Spleen (tissue), 11 donors: ENCODE results near the gene CLHC1. TPM values are rescaled to one million over a fixed set of nuclear protein-coding genes. Genes with fewer than 3 reads are reported as not detected.
"Not testable (repeated sequence)": the region's sequence is repeated elsewhere in the genome, so short reads cannot be mapped to it uniquely, and the experiment has no call there.

Source experiments
- DNase-seq: peaks from one replicate; pipeline ENCODE4 v3.0.0-alpha.2; 2020
- H3K27ac ChIP-seq, 8 donors: fragments of 200-600 bp; sonication (generic) in 7 of 8; 1 replicate in 4 of 8; 2 replicates in 4 of 8; pipeline versions ENCODE4 v1.5.0 to v1.8.0; 2016 to 2021; ENCODE audit warnings: inconsistent platforms in 4 of 8, mild to moderate bottlenecking in 4 of 8, moderate library complexity in 1 of 8
- H3K27me3 ChIP-seq, 7 donors: fragments of 200-600 bp; sonication (generic) in 6 of 7; replicated peaks in 1 of 7; 1 replicate in 4 of 7; 2 replicates in 3 of 7; pipeline versions ENCODE4 v1.5.0 to v1.8.0; 2016 to 2021; ENCODE audit warnings: inconsistent platforms in 3 of 7, mild to moderate bottlenecking in 1 of 7
- H3K36me3 ChIP-seq, 6 donors: fragments of 200-600 bp; sonication (generic) in 5 of 6; 1 replicate in 4 of 6; 2 replicates in 2 of 6; pipeline versions ENCODE4 v1.5.0 to v1.8.0; 2016 to 2021; ENCODE audit warnings: inconsistent platforms in 2 of 6
- H3K4me1 ChIP-seq, 6 donors: fragments of 200-600 bp; sonication (generic) in 5 of 6; 1 replicate in 3 of 6; 2 replicates in 3 of 6; pipeline versions ENCODE4 v1.5.0 to v1.8.0; 2016 to 2021; ENCODE audit warnings: inconsistent platforms in 3 of 6
- H3K4me3 ChIP-seq, 8 donors: fragments of 200-600 bp; sonication (generic) in 7 of 8; 1 replicate in 4 of 8; 2 replicates in 4 of 8; pipeline versions ENCODE4 v1.5.0 to v1.8.0; 2016 to 2021; ENCODE audit warnings: inconsistent platforms in 4 of 8, mild to moderate bottlenecking in 4 of 8, moderate library complexity in 2 of 8
- H3K9me3 ChIP-seq, 8 donors: fragments of 200-600 bp; sonication (generic) in 7 of 8; 1 replicate in 4 of 8; 2 replicates in 4 of 8; pipeline versions ENCODE4 v1.5.0 to v1.8.0; 2016 to 2021; ENCODE audit warnings: inconsistent platforms in 4 of 8
- POLR2A ChIP-seq, 3 donors: fragments of 450-650 bp; IDR thresholded peaks; one replicate each; pipeline ENCODE4 v1.5.1; 2017; ENCODE audit warnings: antibody characterized with exemption in 3 of 3, mild to moderate bottlenecking in 1 of 3
- POLR2AphosphoS5 ChIP-seq, 3 donors: sonication (generic); formaldehyde crosslinking; IDR thresholded peaks; one replicate each; pipeline ENCODE4 v1.5.1; 2017; ENCODE audit warnings: antibody characterized with exemption in 3 of 3
- WGBS, 5 donors: extraction: QIAGEN DNeasy Blood & Tissue Kit in 3 of 5; methylation state at CpG; one replicate each; pipeline versions ENCODE4 v1.1.5 to v1.1.7; 2013 to 2018; 5-methylcytosine and 5-hydroxymethylcytosine counted together
- intact Hi-C: fragments of 100-400 bp; cut with DNase I; formaldehyde crosslinking; loops from one replicate; pipeline ENCODE4 v1.15.0; 2023; ENCODE audit warnings: low total_unique reads
- polyA plus RNA-seq, 3 donors: library from polyadenylated mRNA; stranded (reverse); fragments of 200-250 nt; gene quantifications; one replicate each; pipeline ENCODE4 v1.2.1, GENCODE V29; 2013
- total RNA-seq, 7 donors: library from RNA; depleted of rRNA in 3 of 7; stranded (reverse); fragments of >200 nt in 3 of 7; fragmentation: NEBNext Ultra II Directional in 4 of 7; extraction: Animal tissue kit (Norgen Biotek cat#: 25700) in 4 of 7; gene quantifications; one replicate each; pipeline versions ENCODE4 v1.1.0 to v1.2.1, GENCODE V29; 2016 to 2021
- TF ChIP-seq, protein P1 (sequence below), 11 experiments: fragments of 200-600 bp in 7 of 11; fragments of 450-650 bp in 4 of 11; sonication (generic) in 4 of 11; IDR thresholded peaks in 8 of 11; conservative IDR thresholded peaks in 3 of 11; 1 replicate in 7 of 11; 2 replicates in 4 of 11; pipeline versions ENCODE4 v1.4.0 to v1.8.0; 2016 to 2021; ENCODE audit warnings: antibody characterized with exemption in 11 of 11, inconsistent platforms in 4 of 11, mild to moderate bottlenecking in 1 of 11
- donor health status: healthy with polysubstance abuse.
- donor health status: DM: no; HTN: no; CAD: no; lungs with moderate emphysema.
- donor health status: DM: no; HTN: no; CAD: no.
- donor health status: Bipolar disorder and iron deficiency.
- donor health status: healthy.
- donor health status: DM: no; HTN: no; CAD: no.
- donor health status: DM: yes; HTN: yes; CAD: no.

Gene CLHC1
- total and polyA plus RNA-seq, 10 donors: 5.2 to 34.7 (median 11.4) TPM

DNA sequence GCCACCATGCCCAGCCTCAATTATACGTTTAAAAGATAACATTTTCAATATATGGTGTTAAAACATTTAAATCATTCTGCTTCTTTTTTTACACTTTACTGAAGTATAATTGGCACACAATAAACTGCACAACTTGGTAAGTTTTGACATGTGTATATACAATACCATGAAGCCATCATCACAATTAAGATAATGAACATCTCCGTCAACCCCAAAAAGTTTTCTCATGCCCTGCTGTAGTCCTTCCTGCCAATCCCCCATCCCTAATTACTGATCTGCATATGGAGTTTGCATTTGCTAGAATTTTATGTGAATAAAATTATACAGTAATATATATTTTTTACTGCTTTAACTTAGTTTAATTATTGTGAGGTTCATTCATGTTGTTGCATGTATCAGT lies 96.6 kb downstream of the CLHC1 start:
- H3K4me1 ChIP-seq: peaks cover 22 to 50% (median 43%) of the 10 kb centered on the region in 6 donors
- no peak for DNase-seq
- no peaks in the 10 kb centered on the region for H3K36me3 ChIP-seq
- TF ChIP-seq POLR2AphosphoS5 (IDR thresholded peaks at IDR 0.05) (no peak), POLR2A (IDR thresholded peaks at IDR 0.05) (no peak)
- TF ChIP-seq, protein P1, sequence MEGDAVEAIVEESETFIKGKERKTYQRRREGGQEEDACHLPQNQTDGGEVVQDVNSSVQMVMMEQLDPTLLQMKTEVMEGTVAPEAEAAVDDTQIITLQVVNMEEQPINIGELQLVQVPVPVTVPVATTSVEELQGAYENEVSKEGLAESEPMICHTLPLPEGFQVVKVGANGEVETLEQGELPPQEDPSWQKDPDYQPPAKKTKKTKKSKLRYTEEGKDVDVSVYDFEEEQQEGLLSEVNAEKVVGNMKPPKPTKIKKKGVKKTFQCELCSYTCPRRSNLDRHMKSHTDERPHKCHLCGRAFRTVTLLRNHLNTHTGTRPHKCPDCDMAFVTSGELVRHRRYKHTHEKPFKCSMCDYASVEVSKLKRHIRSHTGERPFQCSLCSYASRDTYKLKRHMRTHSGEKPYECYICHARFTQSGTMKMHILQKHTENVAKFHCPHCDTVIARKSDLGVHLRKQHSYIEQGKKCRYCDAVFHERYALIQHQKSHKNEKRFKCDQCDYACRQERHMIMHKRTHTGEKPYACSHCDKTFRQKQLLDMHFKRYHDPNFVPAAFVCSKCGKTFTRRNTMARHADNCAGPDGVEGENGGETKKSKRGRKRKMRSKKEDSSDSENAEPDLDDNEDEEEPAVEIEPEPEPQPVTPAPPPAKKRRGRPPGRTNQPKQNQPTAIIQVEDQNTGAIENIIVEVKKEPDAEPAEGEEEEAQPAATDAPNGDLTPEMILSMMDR (IDR thresholded peaks at IDR 0.05 in 8 of 11, conservative IDR thresholded peaks at IDR 0.05 in 3 of 11): no peak
- peak overlapping the region in 2 of 8 donors; percentile 82 to 89 for H3K27ac ChIP-seq
- 44 to 97% (median 94%) methylated on average over 2 of the region's 2 CpGs for WGBS, 5 donors
- intact Hi-C loops: no loop called here
- no peaks in the 10 kb centered on the region for H3K9me3 ChIP-seq
- H3K4me3 ChIP-seq: no peak overlapping the region
- H3K27me3 ChIP-seq: no peaks in the 10 kb centered on the region

DNA sequence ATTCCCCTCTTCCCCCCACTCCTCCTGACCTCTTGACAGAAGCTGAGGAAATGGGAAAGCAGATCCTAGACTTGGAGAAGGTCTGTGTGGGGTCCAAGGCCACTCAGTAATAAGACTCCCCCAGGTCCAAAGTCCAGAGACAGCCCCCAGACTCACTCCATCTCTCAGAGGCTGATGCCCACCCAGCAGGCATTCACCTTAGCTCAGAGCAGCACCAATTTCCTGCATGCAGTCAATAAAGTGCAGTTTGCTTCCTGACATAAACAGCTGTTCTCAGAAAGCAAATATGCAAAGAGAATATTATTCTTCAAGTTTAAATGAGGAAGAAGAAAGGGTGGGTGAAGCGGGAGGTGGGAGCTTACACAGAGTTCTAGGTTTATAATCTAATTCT lies 97.8 kb downstream of the CLHC1 start:
- peak overlapping the region; percentile 64 to 89 (median 83) for H3K27ac ChIP-seq
- H3K9me3 ChIP-seq: no peaks in the 10 kb centered on the region
- peak overlapping the region in 6 of 8 donors; percentile 21 to 62 (median 34) for H3K4me3 ChIP-seq
- WGBS, 5 donors: 24 to 36% (median 28%) methylated on average over 1 of the region's 1 CpG
- intact Hi-C loops: no loop called here
- TF ChIP-seq POLR2AphosphoS5 (IDR thresholded peaks at IDR 0.05): no peak
- TF ChIP-seq POLR2A (IDR thresholded peaks at IDR 0.05): no peak
- TF ChIP-seq, protein P1 (IDR thresholded peaks at IDR 0.05 in 8 of 11, conservative IDR thresholded peaks at IDR 0.05 in 3 of 11): no peak
- H3K36me3 ChIP-seq: no peaks in the 10 kb centered on the region
- H3K27me3 ChIP-seq: no peaks in the 10 kb centered on the region
- peaks cover 22 to 50% (median 43%) of the 10 kb centered on the region in 6 donors for H3K4me1 ChIP-seq
- no peak for DNase-seq

DNA sequence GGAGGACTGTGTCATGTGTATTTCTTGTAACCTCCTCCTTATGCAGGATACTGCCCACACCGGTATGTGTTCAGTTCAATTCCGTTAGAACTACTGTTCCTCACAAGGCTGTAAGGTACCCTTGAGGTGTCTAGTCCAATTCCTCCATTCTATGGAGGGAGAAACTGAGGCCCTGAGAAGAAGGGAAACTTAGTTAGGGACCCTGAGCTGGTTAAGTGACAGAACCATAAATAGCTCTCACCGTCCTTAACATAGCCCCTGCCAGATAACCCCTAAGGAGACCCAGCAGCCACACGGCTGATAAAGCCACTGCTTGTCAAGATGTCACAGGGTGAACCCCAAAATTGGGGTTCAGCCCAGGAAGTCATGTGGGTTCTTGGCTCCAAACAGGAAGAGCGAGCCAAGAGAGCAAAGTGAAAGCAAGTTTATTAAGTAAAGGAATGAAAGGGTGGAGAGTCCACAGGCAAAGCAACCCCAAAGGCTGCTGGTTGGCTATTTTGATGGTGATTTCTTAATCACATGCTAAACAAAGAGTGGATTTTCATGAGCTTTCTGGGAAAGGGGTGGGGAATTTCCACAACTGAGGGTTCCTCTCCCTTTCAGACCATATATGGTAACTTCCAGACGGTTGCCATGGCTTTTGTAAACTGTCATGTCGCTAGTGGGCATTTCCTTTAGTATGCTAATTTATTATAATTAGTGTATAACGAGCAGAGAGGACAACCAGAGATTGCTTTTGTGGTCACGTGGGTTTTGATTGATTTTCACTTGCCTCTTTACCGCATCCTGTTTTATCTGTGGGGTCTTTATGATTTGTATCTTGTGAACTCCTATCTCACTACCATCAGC lies 98.4 kb downstream of the CLHC1 start:
- no peaks in the 10 kb centered on the region for H3K9me3 ChIP-seq
- H3K27me3 ChIP-seq: no peaks in the 10 kb centered on the region
- no peaks in the 10 kb centered on the region for H3K36me3 ChIP-seq
- H3K4me1 ChIP-seq: peaks cover 22 to 50% (median 43%) of the 10 kb centered on the region in 6 donors
- peak overlapping the region; percentile 64 to 89 (median 83) for H3K27ac ChIP-seq
- TF ChIP-seq, protein P1 (IDR thresholded peaks at IDR 0.05 in 8 of 11, conservative IDR thresholded peaks at IDR 0.05 in 3 of 11): no peak
- peak in 1 of 3 donors; percentile 59 for TF ChIP-seq POLR2AphosphoS5 (IDR thresholded peaks at IDR 0.05)
- WGBS, 5 donors: 9 to 15% (median 11%) methylated on average over 10 of the region's 10 CpGs
- DNase-seq: no peak
- intact Hi-C loops: no loop called here
- H3K4me3 ChIP-seq: peak overlapping the region; percentile 8 to 62 (median 32)

DNA sequence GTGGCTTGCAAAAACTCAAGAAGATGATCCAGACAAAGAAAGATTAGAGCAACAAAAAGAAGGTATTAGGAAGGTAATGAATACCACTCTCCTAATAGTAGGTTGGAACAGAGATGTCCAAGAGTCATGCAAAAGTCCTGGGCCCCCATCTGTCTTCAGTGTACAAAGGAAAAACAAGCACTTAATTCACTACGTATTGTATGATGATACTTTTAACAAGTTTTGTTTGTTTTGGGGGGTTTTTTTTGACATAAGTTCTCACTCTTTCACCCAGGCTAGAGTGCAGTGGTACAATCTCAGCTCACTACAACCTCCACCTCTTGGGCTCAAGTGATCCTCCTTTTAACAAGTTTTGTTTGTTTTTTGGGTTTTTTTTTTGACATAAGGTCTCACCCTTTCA lies 101.2 kb downstream of the CLHC1 start:
- Histone ChIP-seq H3K4me1 (peaks cover 11 to 27% (median 20%) of the 10 kb centered on the region in 6 donors), H3K4me3 (no peak overlapping the region), H3K27me3 (no peaks in the 10 kb centered on the region), H3K36me3 (no peaks in the 10 kb centered on the region), H3K27ac (peak overlapping the region in 1 of 8 donors; percentile 10), H3K9me3 (no peaks in the 10 kb centered on the region)
- TF ChIP-seq, protein P1 (IDR thresholded peaks at IDR 0.05 in 8 of 11, conservative IDR thresholded peaks at IDR 0.05 in 3 of 11): no peak
- TF ChIP-seq POLR2AphosphoS5 (IDR thresholded peaks at IDR 0.05): no peak
- no peak for TF ChIP-seq POLR2A (IDR thresholded peaks at IDR 0.05)
- DNase-seq: no peak
- WGBS, 5 donors: 72 to 84% (median 80%) methylated on average over 1 of the region's 1 CpG
- intact Hi-C loops: no loop called here

DNA sequence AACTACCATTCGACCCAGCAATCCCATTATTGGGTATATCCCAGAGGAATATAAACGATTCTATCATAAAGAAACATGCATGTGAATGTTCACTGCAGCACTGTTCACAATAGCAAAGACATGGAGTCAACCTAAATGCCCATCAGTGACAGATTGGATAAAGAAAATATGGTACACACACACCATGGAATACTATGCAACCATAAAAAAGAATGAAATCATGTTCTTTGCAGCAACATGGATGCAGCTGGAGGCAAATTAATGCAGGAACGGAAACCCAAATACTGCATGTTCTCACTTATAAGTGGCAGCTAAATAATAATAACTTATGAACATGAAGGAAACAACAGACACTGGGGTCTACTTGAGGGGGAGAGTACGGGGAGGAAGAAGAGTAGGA lies 105.5 kb downstream of the CLHC1 start:
- H3K27me3 ChIP-seq, intact Hi-C loops, H3K9me3 ChIP-seq, H3K4me3 ChIP-seq, H3K36me3 ChIP-seq, H3K27ac ChIP-seq, DNase-seq: not testable (repeated sequence)
- H3K4me1 ChIP-seq: peaks cover 0 to 13% (median 4%) of the 10 kb centered on the region in 6 donors
- 92 to 96% (median 95%) methylated on average over 4 of the region's 4 CpGs for WGBS, 5 donors
